SK-N-SH treated with all-trans-retinoic acid at 6 μM for 48 hours (cell line): ENCODE results near the gene TMPRSS11F.

Source experiments
- ATAC-seq: fragments of 200-7000 bp; cut with Tn5 transposase; 3 replicates; pipeline ENCODE4 v1.9.1; 2020; ENCODE audit warnings: mild to moderate bottlenecking, moderate library complexity
- ARNTL ChIP-seq: fragments of 450-650 bp; formaldehyde crosslinking; IDR thresholded peaks from 2 replicates; pipeline ENCODE4 v1.5.0; 2020; ENCODE audit warnings: low read depth, mild to moderate bottlenecking, moderate library complexity, borderline replicate concordance
- BACH2 ChIP-seq: fragments of 250-450 bp; sonication (Bioruptor Pico); IDR thresholded peaks from 2 replicates; pipeline ENCODE4 v1.9.0; 2021; ENCODE audit warnings: mild to moderate bottlenecking, borderline replicate concordance
- CSDC2 ChIP-seq: fragments of 250-450 bp; sonication (Bioruptor Pico); IDR thresholded peaks from 2 replicates; pipeline ENCODE4 v1.5.0; 2020; ENCODE audit warnings: mild to moderate bottlenecking, moderate library complexity
- CSRNP3 ChIP-seq: fragments of 250-450 bp; sonication (Bioruptor Pico); IDR thresholded peaks from 2 replicates; pipeline ENCODE4 v1.5.1; 2021; ENCODE audit warnings: mild to moderate bottlenecking, moderate library complexity
- ESRRG ChIP-seq: fragments of 250-450 bp; sonication (Bioruptor Pico); IDR thresholded peaks from 2 replicates; pipeline ENCODE4 v1.6.1; 2021; ENCODE audit warnings: mild to moderate bottlenecking
- GLIS3 ChIP-seq: fragments of 250-450 bp; sonication (Bioruptor Pico); IDR thresholded peaks from 2 replicates; pipeline ENCODE4 v1.5.0; 2020; ENCODE audit warnings: mild to moderate bottlenecking, moderate library complexity
- ISL1 ChIP-seq: fragments of 250-450 bp; sonication (Bioruptor Pico); IDR thresholded peaks from 2 replicates; pipeline ENCODE4 v2.1.2; 2022; ENCODE audit warnings: mild to moderate bottlenecking, moderate library complexity
- POU6F1 ChIP-seq: fragments of 250-450 bp; sonication (Bioruptor Pico); IDR thresholded peaks from 2 replicates; pipeline ENCODE4 v1.8.0; 2021; ENCODE audit warnings: low read depth, mild to moderate bottlenecking, moderate library complexity, borderline replicate concordance
- PPARA ChIP-seq: fragments of 250-450 bp; sonication (Bioruptor Pico); IDR thresholded peaks from 2 replicates; pipeline ENCODE4 v1.5.0; 2020; ENCODE audit warnings: mild to moderate bottlenecking, borderline replicate concordance
- RARB ChIP-seq: fragments of 250-450 bp; sonication (Bioruptor Pico); IDR thresholded peaks from 2 replicates; pipeline ENCODE4 v1.8.0; 2021; ENCODE audit warnings: mild to moderate bottlenecking, moderate library complexity
- TCF4 ChIP-seq: fragments of 250-450 bp; sonication (Bioruptor Pico); IDR thresholded peaks from 2 replicates; pipeline ENCODE4 v1.8.0; 2021; ENCODE audit warnings: mild to moderate bottlenecking, moderate library complexity, borderline replicate concordance
- TOX ChIP-seq: fragments of 250-450 bp; sonication (Bioruptor Pico); IDR thresholded peaks from 2 replicates; pipeline ENCODE4 v1.8.0; 2021; ENCODE audit warnings: mild to moderate bottlenecking, moderate library complexity, borderline replicate concordance
- TSHZ2 ChIP-seq: fragments of 250-450 bp; sonication (Bioruptor Pico); IDR thresholded peaks from 2 replicates; pipeline ENCODE4 v1.5.0; 2020; ENCODE audit warnings: mild to moderate bottlenecking, moderate library complexity
- ZC3H10 ChIP-seq: fragments of 250-450 bp; sonication (Bioruptor Pico); IDR thresholded peaks from 2 replicates; pipeline ENCODE4 v1.5.1; 2021; ENCODE audit warnings: mild to moderate bottlenecking, moderate library complexity
- ZFP3 ChIP-seq: fragments of 250-450 bp; sonication (Bioruptor Pico); IDR thresholded peaks from 2 replicates; pipeline ENCODE4 v1.5.0; 2020; ENCODE audit warnings: mild to moderate bottlenecking, moderate library complexity
- ZFP30 ChIP-seq: fragments of 450-650 bp; formaldehyde crosslinking; IDR thresholded peaks from 2 replicates; pipeline ENCODE4 v1.5.0; 2022; ENCODE audit warnings: mild to moderate bottlenecking, moderate library complexity
- ZNF565 ChIP-seq: fragments of 450-650 bp; formaldehyde crosslinking; conservative IDR thresholded peaks from 2 replicates; pipeline ENCODE4 v1.5.0; 2020; ENCODE audit warnings: low read depth, mild to moderate bottlenecking, moderate library complexity
- ZNF70 ChIP-seq: fragments of 450-650 bp; formaldehyde crosslinking; IDR thresholded peaks from 2 replicates; pipeline ENCODE4 v1.5.0; 2020; ENCODE audit warnings: mild to moderate bottlenecking, moderate library complexity
- ZNF8 ChIP-seq: fragments of 450-650 bp; formaldehyde crosslinking; IDR thresholded peaks from 2 replicates; pipeline ENCODE4 v1.5.0; 2020; ENCODE audit warnings: mild to moderate bottlenecking, moderate library complexity
- TF ChIP-seq, protein P1 (sequence below): fragments of 250-450 bp; sonication (Bioruptor Pico); IDR thresholded peaks from 2 replicates; pipeline ENCODE4 v1.8.0; 2020; ENCODE audit warnings: mild to moderate bottlenecking, moderate library complexity, borderline replicate concordance

The TMPRSS11F gene

DNA sequence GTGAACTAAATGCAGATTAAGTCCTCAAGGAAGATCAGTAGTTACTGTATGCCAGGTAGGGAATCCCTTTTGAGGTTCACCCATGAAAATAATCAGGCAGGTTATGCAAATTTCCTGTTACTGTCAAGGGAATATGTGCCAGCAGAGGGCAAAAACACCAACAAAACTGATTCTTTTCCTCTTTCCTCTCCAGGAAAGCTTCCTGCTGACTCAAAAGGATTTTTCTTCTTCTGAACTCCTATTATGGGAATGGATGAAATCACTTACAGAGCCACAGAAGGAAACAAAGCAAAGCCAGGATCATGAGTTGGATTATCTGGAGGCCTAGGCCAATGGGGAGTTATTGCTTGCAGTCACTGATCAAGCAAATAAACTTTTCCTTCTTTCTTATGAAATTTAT lies 49.7 kb downstream of the TMPRSS11F start:
- ATAC-seq, result no peak
- no peak for TF ChIP-seq BACH2
- no peak for TF ChIP-seq PPARA (CRISPR knock-in tag)
- no peak for TF ChIP-seq POU6F1 (CRISPR knock-in tag)
- TF ChIP-seq GLIS3, result no peak
- no peak for TF ChIP-seq TSHZ2 (CRISPR knock-in tag)
- TF ChIP-seq CSDC2, result no peak
- TF ChIP-seq CSRNP3, result no peak
- TF ChIP-seq ZFP30 (CRISPR knock-in tag), result no peak
- no peak for TF ChIP-seq ZNF565
- TF ChIP-seq, protein P1, sequence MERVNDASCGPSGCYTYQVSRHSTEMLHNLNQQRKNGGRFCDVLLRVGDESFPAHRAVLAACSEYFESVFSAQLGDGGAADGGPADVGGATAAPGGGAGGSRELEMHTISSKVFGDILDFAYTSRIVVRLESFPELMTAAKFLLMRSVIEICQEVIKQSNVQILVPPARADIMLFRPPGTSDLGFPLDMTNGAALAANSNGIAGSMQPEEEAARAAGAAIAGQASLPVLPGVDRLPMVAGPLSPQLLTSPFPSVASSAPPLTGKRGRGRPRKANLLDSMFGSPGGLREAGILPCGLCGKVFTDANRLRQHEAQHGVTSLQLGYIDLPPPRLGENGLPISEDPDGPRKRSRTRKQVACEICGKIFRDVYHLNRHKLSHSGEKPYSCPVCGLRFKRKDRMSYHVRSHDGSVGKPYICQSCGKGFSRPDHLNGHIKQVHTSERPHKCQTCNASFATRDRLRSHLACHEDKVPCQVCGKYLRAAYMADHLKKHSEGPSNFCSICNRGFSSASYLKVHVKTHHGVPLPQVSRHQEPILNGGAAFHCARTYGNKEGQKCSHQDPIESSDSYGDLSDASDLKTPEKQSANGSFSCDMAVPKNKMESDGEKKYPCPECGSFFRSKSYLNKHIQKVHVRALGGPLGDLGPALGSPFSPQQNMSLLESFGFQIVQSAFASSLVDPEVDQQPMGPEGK (CRISPR knock-in tag), result no peak
- no peak for TF ChIP-seq ZNF8 (CRISPR knock-in tag)
- TF ChIP-seq ISL1 (CRISPR knock-in tag), result no peak
- TF ChIP-seq ZNF70 (CRISPR knock-in tag), result no peak
- no peak for TF ChIP-seq TOX (CRISPR knock-in tag)
- TF ChIP-seq ZC3H10 (CRISPR knock-in tag), result no peak
- TF ChIP-seq RARB, result no peak
- no peak for TF ChIP-seq TCF4 (CRISPR knock-in tag)

- no peak for ATAC-seq
- TF ChIP-seq ESRRG (CRISPR knock-in tag) (no peak), POU6F1 (CRISPR knock-in tag) (no peak)
These were observed 51.9 kb downstream of the TMPRSS11F start for GRCh38 chr4:68077737-68078136.

GRCh38 chr4:68077301-68077700 lies 52.4 kb downstream of the TMPRSS11F start:
- TF ChIP-seq ZFP3 (CRISPR knock-in tag) (no peak), ZNF565 (no peak), ARNTL (CRISPR knock-in tag) (no peak), BACH2 (no peak), PPARA (CRISPR knock-in tag) (no peak), RARB (no peak), GLIS3 (no peak), ZNF70 (CRISPR knock-in tag) (no peak)
- TF ChIP-seq, protein P1 (CRISPR knock-in tag), result no peak
- ATAC-seq, result no peak
